Measurements from ENCODE around the gene MX2. TPM values are rescaled to one million over a fixed set of nuclear protein-coding genes. Genes with fewer than 3 reads are reported as not detected.
"Not testable (repeated sequence)": the region's sequence is repeated elsewhere in the genome, so short reads cannot be mapped to it uniquely, and the experiment has no call there.

Gene MX2
- total RNA-seq, 4 donors from 2014 or later = 0.29 to 19.0 (median 8.2) TPM

GRCh38 chr21:41358193-41359166 is 3.3 kb upstream of the MX2 start:
- Histone ChIP-seq H3K27ac (no peak overlapping the region), H3K4me1 (no peaks in the 10 kb centered on the region), H3K9me3 (no peaks in the 10 kb centered on the region), H3K27me3 (no peaks in the 10 kb centered on the region), H3K36me3 (no peaks in the 10 kb centered on the region), H3K4me3 (no peak overlapping the region)
- no peak for DNase-seq
- no peak for TF ChIP-seq CTCF (IDR thresholded peaks at IDR 0.05)
- TF ChIP-seq POLR2A (IDR thresholded peaks at IDR 0.05) = no peak
- intact Hi-C loops (cut with DNase I; ENCODE audit: low total_unique reads) = no loop called here

- H3K27ac ChIP-seq = no peak overlapping the region
- no peaks in the 10 kb centered on the region for H3K4me1 ChIP-seq
- H3K9me3 ChIP-seq = no peaks in the 10 kb centered on the region
- no peak overlapping the region for H3K4me3 ChIP-seq
- H3K27me3 ChIP-seq = no peaks in the 10 kb centered on the region
- no peak for TF ChIP-seq CTCF (IDR thresholded peaks at IDR 0.05)
- no peak for TF ChIP-seq POLR2A (IDR thresholded peaks at IDR 0.05)
- H3K36me3 ChIP-seq = no peaks in the 10 kb centered on the region
- no peak for DNase-seq
- intact Hi-C loops (cut with DNase I; ENCODE audit: low total_unique reads) = no loop called here
These were observed 2.5 kb upstream of the MX2 start for GRCh38 chr21:41359286-41359685.

- intact Hi-C loops (cut with DNase I; ENCODE audit: low total_unique reads); DNase-seq; H3K27ac ChIP-seq; H3K4me1 ChIP-seq; H3K36me3 ChIP-seq; H3K4me3 ChIP-seq; H3K27me3 ChIP-seq; H3K9me3 ChIP-seq: not testable (repeated sequence)
These were observed 2.1 kb upstream of the MX2 start for GRCh38 chr21:41359754-41360071.

- Histone ChIP-seq H3K9me3 (no peaks in the 10 kb centered on the region), H3K27ac (peak overlapping the region in 1 of 2 donors; percentile 74), H3K36me3 (no peaks in the 10 kb centered on the region), H3K4me1 (no peaks in the 10 kb centered on the region), H3K4me3 (no peak overlapping the region), H3K27me3 (no peaks in the 10 kb centered on the region)
- intact Hi-C loops (cut with DNase I; ENCODE audit: low total_unique reads) = no loop called here
- DNase-seq = peak; percentile 49 to 62
- TF ChIP-seq POLR2A (IDR thresholded peaks at IDR 0.05) (no peak), CTCF (IDR thresholded peaks at IDR 0.05) (no peak)
These were observed 1.6 kb upstream of the MX2 start for GRCh38 chr21:41360072-41360821.

- DNase-seq = no peak
- H3K27ac ChIP-seq = peak overlapping the region; percentile 74 to 77
- H3K36me3 ChIP-seq = no peaks in the 10 kb centered on the region
- TF ChIP-seq POLR2A (IDR thresholded peaks at IDR 0.05) (no peak), CTCF (IDR thresholded peaks at IDR 0.05) (no peak)
- no peaks in the 10 kb centered on the region for H3K9me3 ChIP-seq
- peak overlapping the region in 1 of 2 donors; percentile 30 for H3K4me3 ChIP-seq
- H3K27me3 ChIP-seq = no peaks in the 10 kb centered on the region
- intact Hi-C loops (cut with DNase I; ENCODE audit: low total_unique reads) = no loop called here
- no peaks in the 10 kb centered on the region for H3K4me1 ChIP-seq
These were observed 608 bp upstream of the MX2 start for GRCh38 chr21:41361053-41361785.
